ENCODE results near the gene PRDX3.

DNA sequence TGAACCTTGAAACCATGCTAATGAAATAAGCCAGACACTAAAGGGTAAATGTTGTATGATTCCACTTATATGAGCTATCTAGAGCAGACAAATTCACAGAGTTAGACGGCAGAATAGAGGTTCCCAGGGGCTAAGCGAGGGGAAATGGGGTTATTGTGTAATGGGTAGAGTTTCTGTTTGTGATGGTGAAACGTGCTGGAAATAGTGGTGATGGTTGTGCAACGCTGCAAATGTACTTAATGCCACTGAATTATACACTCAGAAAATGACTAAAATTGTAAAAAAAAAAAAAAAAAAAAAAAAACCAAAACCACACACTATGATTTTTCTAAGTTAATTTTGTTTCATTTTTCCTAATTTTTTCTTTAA is 43.1 kb downstream of the PRDX3 start:
- TF ChIP-seq, protein P1, sequence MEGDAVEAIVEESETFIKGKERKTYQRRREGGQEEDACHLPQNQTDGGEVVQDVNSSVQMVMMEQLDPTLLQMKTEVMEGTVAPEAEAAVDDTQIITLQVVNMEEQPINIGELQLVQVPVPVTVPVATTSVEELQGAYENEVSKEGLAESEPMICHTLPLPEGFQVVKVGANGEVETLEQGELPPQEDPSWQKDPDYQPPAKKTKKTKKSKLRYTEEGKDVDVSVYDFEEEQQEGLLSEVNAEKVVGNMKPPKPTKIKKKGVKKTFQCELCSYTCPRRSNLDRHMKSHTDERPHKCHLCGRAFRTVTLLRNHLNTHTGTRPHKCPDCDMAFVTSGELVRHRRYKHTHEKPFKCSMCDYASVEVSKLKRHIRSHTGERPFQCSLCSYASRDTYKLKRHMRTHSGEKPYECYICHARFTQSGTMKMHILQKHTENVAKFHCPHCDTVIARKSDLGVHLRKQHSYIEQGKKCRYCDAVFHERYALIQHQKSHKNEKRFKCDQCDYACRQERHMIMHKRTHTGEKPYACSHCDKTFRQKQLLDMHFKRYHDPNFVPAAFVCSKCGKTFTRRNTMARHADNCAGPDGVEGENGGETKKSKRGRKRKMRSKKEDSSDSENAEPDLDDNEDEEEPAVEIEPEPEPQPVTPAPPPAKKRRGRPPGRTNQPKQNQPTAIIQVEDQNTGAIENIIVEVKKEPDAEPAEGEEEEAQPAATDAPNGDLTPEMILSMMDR (IDR thresholded peaks at IDR 0.05) = no peak
- TF ChIP-seq POLR2AphosphoS5 (IDR thresholded peaks at IDR 0.05) (no peak), POLR2A (IDR thresholded peaks at IDR 0.05) (no peak)
